Right atrium auricular region (tissue), 2 donors: ENCODE data around the gene DUSP12. TPM values are rescaled to one million over a fixed set of nuclear protein-coding genes. Genes with fewer than 3 reads are reported as not detected.

Experiments used
- DNase-seq: peaks from one replicate; pipeline ENCODE4 v3.0.0-alpha.2; 2019; ENCODE audit warnings: low spot score
- H3K27ac ChIP-seq, 2 donors: fragments of 200-600 bp; sonication (generic); 1 replicate in 1 of 2; 2 replicates in 1 of 2; pipeline ENCODE4 v1.5.1; 2016 to 2019
- H3K27me3 ChIP-seq, 2 donors: fragments of 200-600 bp; sonication (generic); one replicate each; pipeline versions ENCODE4 v1.5.1 to v1.6.0; 2017 to 2019
- H3K36me3 ChIP-seq: fragments of 200-600 bp; sonication (generic); one replicate; pipeline ENCODE4 v1.5.1; 2016
- H3K4me1 ChIP-seq, 2 donors: fragments of 200-600 bp; sonication (generic); one replicate each; pipeline versions ENCODE4 v1.5.1 to v1.6.0; 2017 to 2019
- H3K4me3 ChIP-seq, 2 donors: fragments of 200-600 bp; sonication (generic); 1 replicate in 1 of 2; 2 replicates in 1 of 2; pipeline ENCODE4 v1.5.1; 2017 to 2019; ENCODE audit warnings: mild to moderate bottlenecking in 1 of 2, moderate library complexity in 1 of 2
- H3K9me3 ChIP-seq, 2 donors: fragments of 200-600 bp; sonication (generic); one replicate each; pipeline ENCODE4 v1.5.1; 2019
- CTCF ChIP-seq, 2 donors: fragments of 200-600 bp; sonication (generic); IDR thresholded peaks; one replicate each; pipeline ENCODE4 v1.5.1; 2019; ENCODE audit warnings: antibody characterized with exemption in 2 of 2
- total RNA-seq, 2 donors: library from RNA; depleted of rRNA; stranded (reverse); fragments of >200 nt; gene quantifications; one replicate each; pipeline ENCODE4 v1.1.0, GENCODE V29; 2016

The DUSP12 gene
- total RNA-seq, 2 donors from 2014 or later, result 10.4 to 11.0 TPM

- Histone ChIP-seq H3K27ac (no peak overlapping the region), H3K9me3 (no peaks in the 10 kb centered on the region), H3K36me3 (no peaks in the 10 kb centered on the region), H3K4me1 (peaks cover 0 to 35% of the 10 kb centered on the region in 2 donors), H3K4me3 (no peak overlapping the region), H3K27me3 (no peaks in the 10 kb centered on the region)
- DNase-seq, result no peak
- TF ChIP-seq CTCF (IDR thresholded peaks at IDR 0.05), result no peak
These were observed 20.7 kb downstream of the DUSP12 start for GRCh38 chr1:161770250-161770649.

GRCh38 chr1:161771161-161771560 lies 21.6 kb downstream of the DUSP12 start:
- DNase-seq, result no peak
- Histone ChIP-seq H3K27ac (no peak overlapping the region), H3K36me3 (no peaks in the 10 kb centered on the region), H3K9me3 (no peaks in the 10 kb centered on the region), H3K4me1 (peaks cover 0 to 35% of the 10 kb centered on the region in 2 donors), H3K4me3 (no peak overlapping the region), H3K27me3 (no peaks in the 10 kb centered on the region)
- TF ChIP-seq CTCF (IDR thresholded peaks at IDR 0.05), result no peak

GRCh38 chr1:161771973-161772372 lies 22.4 kb downstream of the DUSP12 start:
- H3K27ac ChIP-seq, result peak overlapping the region in 1 of 2 donors; percentile 24
- TF ChIP-seq CTCF (IDR thresholded peaks at IDR 0.05), result no peak
- no peaks in the 10 kb centered on the region for H3K36me3 ChIP-seq
- H3K4me3 ChIP-seq, result no peak overlapping the region
- H3K9me3 ChIP-seq, result no peaks in the 10 kb centered on the region
- H3K4me1 ChIP-seq, result peaks cover 0 to 30% of the 10 kb centered on the region in 2 donors
- H3K27me3 ChIP-seq, result no peaks in the 10 kb centered on the region
- DNase-seq, result no peak

- Histone ChIP-seq H3K36me3 (no peaks in the 10 kb centered on the region), H3K4me3 (no peak overlapping the region), H3K9me3 (no peaks in the 10 kb centered on the region), H3K27ac (no peak overlapping the region), H3K4me1 (peaks cover 0 to 26% of the 10 kb centered on the region in 2 donors), H3K27me3 (no peaks in the 10 kb centered on the region)
- TF ChIP-seq CTCF (IDR thresholded peaks at IDR 0.05), result no peak
- no peak for DNase-seq
These were observed 22.8 kb downstream of the DUSP12 start for GRCh38 chr1:161772397-161772796.

GRCh38 chr1:161773791-161774190 lies 24.2 kb downstream of the DUSP12 start:
- no peaks in the 10 kb centered on the region for H3K36me3 ChIP-seq
- TF ChIP-seq CTCF (IDR thresholded peaks at IDR 0.05), result no peak
- H3K4me3 ChIP-seq, result no peak overlapping the region
- H3K4me1 ChIP-seq, result peaks cover 0 to 13% of the 10 kb centered on the region in 2 donors
- no peaks in the 10 kb centered on the region for H3K9me3 ChIP-seq
- H3K27ac ChIP-seq, result no peak overlapping the region
- no peak for DNase-seq
- H3K27me3 ChIP-seq, result no peaks in the 10 kb centered on the region

DNA sequence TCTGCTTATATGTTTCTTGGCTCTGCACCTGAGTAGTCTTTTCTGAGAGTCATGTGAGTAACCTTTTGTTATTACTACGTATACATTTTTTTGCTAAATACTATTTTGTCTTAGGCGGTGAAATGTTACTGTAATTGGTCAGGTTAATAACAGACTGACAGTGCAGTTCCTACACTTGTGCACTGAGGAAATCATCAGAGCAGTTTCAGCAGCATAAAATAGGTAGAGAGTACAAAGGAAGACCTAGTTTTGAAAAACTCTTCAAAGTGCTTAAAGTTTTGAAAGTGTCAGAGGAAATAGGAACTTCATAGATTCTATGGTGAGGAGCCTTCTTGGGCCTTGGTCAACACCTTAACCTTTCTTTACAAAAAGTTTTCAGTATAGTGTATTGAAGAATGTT lies 27.7 kb downstream of the DUSP12 start:
- H3K9me3 ChIP-seq, result no peaks in the 10 kb centered on the region
- no peak overlapping the region for H3K4me3 ChIP-seq
- TF ChIP-seq CTCF (IDR thresholded peaks at IDR 0.05), result no peak
- H3K27me3 ChIP-seq, result no peaks in the 10 kb centered on the region
- H3K4me1 ChIP-seq, result peaks cover 0 to 3% of the 10 kb centered on the region in 2 donors
- H3K36me3 ChIP-seq, result peaks cover 7% of the 10 kb centered on the region
- no peak overlapping the region for H3K27ac ChIP-seq
- DNase-seq, result no peak
